GM18868 (cell line): ENCODE data around the gene ACAN.

ENCODE experiments used
- ATAC-seq: cut with Tn5 transposase; IDR thresholded peaks from one replicate; pipeline ENCODE4 v1.9.1; 2021; ENCODE audit warnings: mild to moderate bottlenecking, moderate library complexity; ENCODE audit not compliant: unreplicated experiment

The ACAN gene

GRCh38 chr15:88841236-88841635 is 38.0 kb downstream of the ACAN start:
- no peak for ATAC-seq

GRCh38 chr15:88842156-88842555 is 38.9 kb downstream of the ACAN start:
- no peak for ATAC-seq

GRCh38 chr15:88843334-88843733 is 40.1 kb downstream of the ACAN start:
- no peak for ATAC-seq

- no peak for ATAC-seq
Observed at GRCh38 chr15:88844749-88845386, 41.6 kb downstream of the ACAN start.

GRCh38 chr15:88845616-88846015 is 42.4 kb downstream of the ACAN start:
- ATAC-seq, result no peak

- no peak for ATAC-seq
Observed at GRCh38 chr15:88847144-88847543, 43.9 kb downstream of the ACAN start.

- no peak for ATAC-seq
Observed at GRCh38 chr15:88848203-88848602, 45.0 kb downstream of the ACAN start.

GRCh38 chr15:88849376-88850072 is 46.3 kb downstream of the ACAN start:
- no peak for ATAC-seq

- ATAC-seq, result no peak
Observed at GRCh38 chr15:88852476-88852875, 49.2 kb downstream of the ACAN start.

GRCh38 chr15:88858934-88859333 is 55.7 kb downstream of the ACAN start:
- ATAC-seq, result no peak

- no peak for ATAC-seq
Observed at GRCh38 chr15:88859550-88859949, 56.3 kb downstream of the ACAN start.

- no peak for ATAC-seq
Observed at GRCh38 chr15:88860212-88860611, 57.0 kb downstream of the ACAN start.

- no peak for ATAC-seq
Observed at GRCh38 chr15:88863412-88863811, 60.2 kb downstream of the ACAN start.

GRCh38 chr15:88864861-88865497 is 61.7 kb downstream of the ACAN start:
- no peak for ATAC-seq

GRCh38 chr15:88865498-88866099 is 62.4 kb downstream of the ACAN start:
- ATAC-seq, result no peak

GRCh38 chr15:88866295-88866881 is 63.2 kb downstream of the ACAN start:
- no peak for ATAC-seq

GRCh38 chr15:88871313-88871712 is 68.1 kb downstream of the ACAN start:
- ATAC-seq, result no peak

- ATAC-seq, result no peak
Observed at GRCh38 chr15:88872106-88872505, 68.9 kb downstream of the ACAN start.

- no peak for ATAC-seq
Observed at GRCh38 chr15:88872706-88873105, 69.5 kb downstream of the ACAN start.

- no peak for ATAC-seq
Observed at GRCh38 chr15:88873786-88874185, 70.5 kb downstream of the ACAN start.

- no peak for ATAC-seq
Observed at GRCh38 chr15:88874275-88874674, 71.0 kb downstream of the ACAN start.
